Psoas muscle (tissue), 8 donors: ENCODE data around the gene MAGEB1. TPM values are rescaled to one million over a fixed set of nuclear protein-coding genes. Genes with fewer than 3 reads are reported as not detected.

ENCODE experiments used
- ATAC-seq, 4 donors: fragments of 200-7000 bp; cut with Tn5 transposase; one replicate each; pipeline ENCODE4 v1.9.1; 2020; ENCODE audit warnings: moderate library complexity in 3 of 4, mild to moderate bottlenecking in 2 of 4
- DNase-seq, 2 donors: peaks; one replicate each; pipeline ENCODE4 v3.0.0-alpha.2; 2020
- H3K27ac ChIP-seq: fragments of 200-600 bp; one replicate; pipeline ENCODE4 v1.8.0; 2022
- H3K27me3 ChIP-seq, 3 donors: fragments of 200-600 bp in 1 of 3; one replicate each; pipeline versions ENCODE4 v1.6.1 to v1.8.0; 2013 to 2022; ENCODE audit warnings: low read length in 2 of 3, mild to moderate bottlenecking in 2 of 3, moderate library complexity in 1 of 3; ENCODE audit not compliant: insufficient read depth in 3 of 3
- H3K36me3 ChIP-seq, 2 donors: fragments of 200-600 bp in 1 of 2; one replicate each; pipeline versions ENCODE4 v1.6.1 to v1.8.0; 2013 to 2022; ENCODE audit warnings: low read depth in 1 of 2, mild to moderate bottlenecking in 1 of 2, moderate library complexity in 1 of 2; ENCODE audit not compliant: insufficient read depth in 1 of 2
- H3K4me1 ChIP-seq: fragments of 200-600 bp; one replicate; pipeline ENCODE4 v1.8.0; 2022
- H3K4me3 ChIP-seq: fragments of 200-600 bp; one replicate; pipeline ENCODE4 v1.8.0; 2022; ENCODE audit warnings: mild to moderate bottlenecking
- H3K9me3 ChIP-seq: fragments of 200-600 bp; one replicate; pipeline ENCODE4 v1.8.0; 2022
- WGBS, 3 donors: extraction: QIAGEN DNeasy Blood & Tissue Kit; methylation state at CpG; one replicate each; pipeline versions ENCODE4 v1.1.6 to v1.1.7; 2013; 5-methylcytosine and 5-hydroxymethylcytosine counted together
- intact Hi-C, 2 donors: fragments of 100-400 bp; cut with DNase I; formaldehyde crosslinking; loops; one replicate each; pipeline versions ENCODE4 v1.11.0 to v1.14.2; 2022
- polyA plus RNA-seq, 3 donors: library from polyadenylated mRNA; stranded (reverse); fragments of 200-250 nt; gene quantifications; one replicate each; pipeline ENCODE4 v1.2.3, GENCODE V29; 2013
- total RNA-seq, 4 donors: library from RNA; stranded (reverse); fragmentation: NEBNext Ultra II Directional in 2 of 4; extraction: Animal tissue kit (Norgen Biotek cat#: 25700) in 2 of 4; gene quantifications; one replicate each; pipeline versions ENCODE4 v1.2.1 to v1.2.4, GENCODE V29; 2021 to 2023
- TF ChIP-seq, protein P1 (sequence below): fragments of 200-600 bp; IDR thresholded peaks from one replicate; pipeline ENCODE4 v1.8.0; 2022; ENCODE audit warnings: antibody characterized with exemption
- donor health status: healthy with polysubstance abuse.
- donor health status: DM: no; HTN: no; CAD: no; lungs with moderate emphysema.
- donor health status: Bipolar disorder and iron deficiency.
- donor health status: healthy.
- donor health status: DM: yes; HTN: yes; CAD: no.
- donor health status: DM: no; HTN: no; CAD: no.
- donor health status: DM: no; HTN: no; CAD: no.
- donor health status: DM: yes; HTN: yes; CAD: no.

MAGEB1 gene
- total and polyA plus RNA-seq, 7 donors = not detected

DNA sequence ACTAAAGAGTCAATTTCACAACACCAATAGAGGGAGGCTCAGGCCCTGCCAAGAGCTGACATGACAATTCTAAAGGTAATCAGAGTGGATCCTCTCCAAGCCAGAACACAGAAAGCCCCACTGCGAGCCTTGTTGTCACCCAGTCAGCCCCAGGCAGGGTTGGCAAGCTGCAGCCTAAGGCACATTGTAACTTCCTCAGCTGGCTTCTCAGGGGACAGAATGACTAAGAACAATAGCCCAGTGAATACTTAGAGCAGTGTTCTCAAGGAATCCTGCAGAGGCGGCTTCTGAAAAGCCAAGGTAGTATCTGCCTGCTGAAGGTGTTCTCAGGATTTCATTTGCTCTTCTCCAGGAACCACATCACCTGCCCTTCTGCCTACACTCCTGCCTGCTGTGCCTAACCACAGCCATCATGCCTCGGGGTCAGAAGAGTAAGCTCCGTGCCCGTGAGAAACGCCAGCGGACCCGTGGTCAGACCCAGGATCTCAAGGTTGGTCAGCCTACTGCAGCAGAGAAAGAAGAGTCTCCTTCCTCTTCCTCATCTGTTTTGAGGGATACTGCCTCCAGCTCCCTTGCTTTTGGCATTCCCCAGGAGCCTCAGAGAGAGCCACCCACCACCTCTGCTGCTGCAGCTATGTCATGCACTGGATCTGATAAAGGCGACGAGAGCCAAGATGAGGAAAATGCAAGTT lies 5.1 kb upstream of the MAGEB1 start, which contains the start of gene MAGEB4:
MAGEB4 (plus strand) TSS at position 277 of the 692 bp plus-strand sequence; CDS start at position 413, 136 bp downstream.
- Histone ChIP-seq H3K27ac (no peak within 1 kb of the TSS), H3K4me1 (no peaks in the 10 kb centered on the region), H3K36me3 (no peaks in the 10 kb centered on the region), H3K9me3 (no peaks in the 10 kb centered on the region), H3K27me3 (peaks cover 0 to 8% (median 0%) of the 10 kb centered on the region in 3 donors), H3K4me3 (no peak within 1 kb of the TSS)
- no peak for ATAC-seq
- WGBS, 3 donors = 86 to 92% (median 87%) methylated on average over 10 of the region's 10 CpGs
- TF ChIP-seq, protein P1, sequence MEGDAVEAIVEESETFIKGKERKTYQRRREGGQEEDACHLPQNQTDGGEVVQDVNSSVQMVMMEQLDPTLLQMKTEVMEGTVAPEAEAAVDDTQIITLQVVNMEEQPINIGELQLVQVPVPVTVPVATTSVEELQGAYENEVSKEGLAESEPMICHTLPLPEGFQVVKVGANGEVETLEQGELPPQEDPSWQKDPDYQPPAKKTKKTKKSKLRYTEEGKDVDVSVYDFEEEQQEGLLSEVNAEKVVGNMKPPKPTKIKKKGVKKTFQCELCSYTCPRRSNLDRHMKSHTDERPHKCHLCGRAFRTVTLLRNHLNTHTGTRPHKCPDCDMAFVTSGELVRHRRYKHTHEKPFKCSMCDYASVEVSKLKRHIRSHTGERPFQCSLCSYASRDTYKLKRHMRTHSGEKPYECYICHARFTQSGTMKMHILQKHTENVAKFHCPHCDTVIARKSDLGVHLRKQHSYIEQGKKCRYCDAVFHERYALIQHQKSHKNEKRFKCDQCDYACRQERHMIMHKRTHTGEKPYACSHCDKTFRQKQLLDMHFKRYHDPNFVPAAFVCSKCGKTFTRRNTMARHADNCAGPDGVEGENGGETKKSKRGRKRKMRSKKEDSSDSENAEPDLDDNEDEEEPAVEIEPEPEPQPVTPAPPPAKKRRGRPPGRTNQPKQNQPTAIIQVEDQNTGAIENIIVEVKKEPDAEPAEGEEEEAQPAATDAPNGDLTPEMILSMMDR = no peak
- intact Hi-C loops = no loop called here
- DNase-seq = no peak

DNA sequence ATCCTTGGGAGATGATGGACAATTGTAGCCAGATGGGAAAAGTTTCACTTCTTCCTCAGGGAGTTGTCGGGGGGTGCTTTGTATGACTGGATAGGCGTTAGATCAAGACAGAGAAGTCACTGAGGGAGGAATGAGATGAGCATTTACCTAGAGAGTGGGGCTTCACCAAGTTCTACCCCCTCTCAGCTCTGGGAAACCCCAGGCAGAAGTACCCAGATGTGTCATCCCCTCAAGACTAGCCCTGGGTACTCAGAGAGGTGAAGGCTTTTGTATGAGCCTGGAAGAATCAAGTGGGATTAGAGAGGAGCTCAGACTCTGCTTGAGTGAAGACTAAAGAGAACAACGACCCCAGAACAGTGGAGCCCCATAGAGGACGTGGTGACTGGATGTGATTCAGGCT lies 1.9 kb downstream of the MAGEB1 start:
- H3K9me3 ChIP-seq = no peaks in the 10 kb centered on the region
- WGBS, 3 donors = 63 to 84% (median 76%) methylated on average over 4 of the region's 4 CpGs
- no peak overlapping the region for H3K4me3 ChIP-seq
- TF ChIP-seq, protein P1 = no peak
- no peak overlapping the region for H3K27ac ChIP-seq
- ATAC-seq (no peak), DNase-seq (no peak)
- no peaks in the 10 kb centered on the region for H3K36me3 ChIP-seq
- H3K27me3 ChIP-seq = no peaks in the 10 kb centered on the region
- intact Hi-C loops = no loop called here
- no peaks in the 10 kb centered on the region for H3K4me1 ChIP-seq

DNA sequence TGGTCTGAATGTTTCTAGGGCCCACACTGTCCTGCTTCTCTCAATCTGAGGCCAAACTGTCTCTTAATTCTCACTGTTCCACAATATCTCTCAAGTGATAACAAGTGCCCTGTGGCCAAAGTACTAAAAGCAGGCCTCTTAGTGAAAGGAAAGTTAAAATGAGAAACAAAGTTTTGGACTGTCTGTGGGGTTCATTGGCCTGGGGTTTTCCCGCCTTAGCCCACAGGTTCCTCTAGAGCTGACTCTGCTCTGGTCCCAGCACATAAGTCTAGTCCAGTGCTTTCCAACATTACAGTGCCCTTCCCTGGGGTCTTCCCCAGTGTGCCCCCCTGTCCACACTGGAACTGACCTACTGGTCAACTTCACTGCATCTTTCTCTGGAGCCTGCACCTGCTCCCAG lies 6.3 kb downstream of the MAGEB1 start:
- TF ChIP-seq, protein P1 = no peak
- DNase-seq = no peak
- no peak for ATAC-seq
- Histone ChIP-seq H3K27me3 (peaks cover 0 to 4% (median 0%) of the 10 kb centered on the region in 3 donors), H3K4me1 (no peaks in the 10 kb centered on the region), H3K36me3 (no peaks in the 10 kb centered on the region), H3K9me3 (no peaks in the 10 kb centered on the region), H3K4me3 (no peak overlapping the region), H3K27ac (no peak overlapping the region)
- intact Hi-C loops = no loop called here
- 93 to 100% (median 96%) methylated on average over 1 of the region's 1 CpG for WGBS, 3 donors

DNA sequence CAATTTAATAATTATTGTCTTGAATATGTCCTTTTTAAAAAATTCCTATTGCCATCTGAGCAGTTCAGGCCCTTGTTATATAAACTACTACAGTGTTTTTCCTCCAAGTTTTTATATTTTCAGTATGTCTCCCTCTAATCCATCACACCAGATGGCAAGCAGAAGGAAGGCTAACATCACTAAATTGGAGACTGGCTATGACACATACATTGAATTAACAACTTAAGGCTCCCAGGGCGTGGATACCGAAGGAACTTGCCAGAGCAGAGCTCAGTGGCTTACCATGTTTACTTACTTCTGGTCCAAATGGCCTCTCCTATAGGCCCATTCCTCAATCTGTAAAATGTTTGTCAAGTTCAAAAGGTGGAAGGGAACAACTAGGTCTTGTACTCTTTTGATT lies 13.0 kb downstream of the MAGEB1 start:
- Histone ChIP-seq H3K9me3 (no peaks in the 10 kb centered on the region), H3K27me3 (peaks cover 0 to 6% (median 0%) of the 10 kb centered on the region in 3 donors), H3K4me1 (no peaks in the 10 kb centered on the region), H3K4me3 (no peak overlapping the region), H3K27ac (no peak overlapping the region), H3K36me3 (no peaks in the 10 kb centered on the region)
- intact Hi-C loops = no loop called here
- 59 to 78% (median 64%) methylated on average over 2 of the region's 2 CpGs for WGBS, 3 donors
- DNase-seq (no peak), ATAC-seq (no peak)
- TF ChIP-seq, protein P1 = no peak

DNA sequence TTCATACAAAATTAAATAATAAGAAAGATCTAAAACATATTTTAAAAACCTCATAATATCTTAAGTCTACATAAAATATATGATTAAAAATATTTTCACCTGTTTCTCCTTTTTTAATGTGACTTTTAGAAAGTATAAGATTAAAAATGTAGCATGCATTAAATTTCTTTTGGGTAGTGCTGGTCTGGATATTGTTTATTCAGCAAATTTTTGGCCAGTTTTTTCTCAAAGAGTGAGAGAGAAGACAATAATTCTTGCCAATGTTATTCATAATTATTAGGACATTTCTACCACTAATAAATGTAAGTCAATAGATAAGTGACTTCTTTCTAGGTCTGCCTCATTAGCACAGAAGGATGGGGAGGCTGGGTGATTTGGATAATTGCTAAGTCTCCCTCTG lies 14.1 kb downstream of the MAGEB1 start:
- Histone ChIP-seq H3K27ac (no peak overlapping the region), H3K4me1 (no peaks in the 10 kb centered on the region), H3K27me3 (peaks cover 0 to 6% (median 0%) of the 10 kb centered on the region in 3 donors), H3K9me3 (no peaks in the 10 kb centered on the region), H3K4me3 (no peak overlapping the region), H3K36me3 (no peaks in the 10 kb centered on the region)
- intact Hi-C loops = no loop called here
- DNase-seq = no peak
- no peak for ATAC-seq
- TF ChIP-seq, protein P1 = no peak
